GM12891 (cell line): ENCODE data around the gene NLRP10.
"Not testable (repeated sequence)": the region's sequence is repeated elsewhere in the genome, so short reads cannot be mapped to it uniquely, and the experiment has no call there.

Source experiments
- POLR2A ChIP-seq: IDR thresholded peaks from 2 replicates; pipeline ENCODE4 v1.6.1; 2011; ENCODE audit warnings: low read depth, low read length, control low read depth
- POLR2AphosphoS5 ChIP-seq: IDR thresholded peaks from 2 replicates; pipeline ENCODE4 v1.6.1; 2011; ENCODE audit warnings: low read depth, low read length, control low read depth

DNA sequence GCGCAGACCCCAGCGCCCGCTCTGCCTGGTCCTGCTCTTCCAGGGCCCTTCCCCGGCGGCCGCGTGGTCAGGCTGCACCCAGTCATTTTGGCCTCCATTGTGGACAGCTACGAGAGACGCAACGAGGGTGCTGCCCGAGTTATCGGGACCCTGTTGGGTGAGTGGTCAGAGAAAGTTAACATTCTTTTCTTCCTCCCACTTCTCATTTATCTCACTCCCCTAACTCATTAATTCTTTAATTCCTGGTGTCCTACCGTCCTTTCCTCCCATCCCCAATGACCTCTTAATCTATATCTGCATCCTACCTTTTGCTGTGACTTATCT lies 22.3 kb upstream of the NLRP10 start:
- not testable (repeated sequence) for TF ChIP-seq POLR2A, POLR2AphosphoS5
